SJCRH30 (cell line): ENCODE data around the gene PFDN1. TPM values are rescaled to one million over a fixed set of nuclear protein-coding genes. Genes with fewer than 3 reads are reported as not detected.
A peak's percentile ranks its signal among the peaks of the same experiment; 100 is the strongest.
"Not testable (repeated sequence)": the region's sequence is repeated elsewhere in the genome, so short reads cannot be mapped to it uniquely, and the experiment has no call there.

Source experiments
- DNase-seq, 2 experiments: peaks; one replicate each; pipeline ENCODE4 v3.0.0-alpha.2; 2015 to 2020
- H3K27ac ChIP-seq: fragments of 250-450 bp; sonication (Bioruptor Pico); 2 replicates; pipeline ENCODE4 v1.5.1; 2020; ENCODE audit warnings: mild to moderate bottlenecking, moderate library complexity
- H3K27me3 ChIP-seq: fragments of 250-450 bp; sonication (Bioruptor Pico); 2 replicates; pipeline ENCODE4 v1.5.1; 2020; ENCODE audit warnings: mild to moderate bottlenecking, moderate library complexity
- H3K36me3 ChIP-seq: fragments of 250-450 bp; sonication (Bioruptor Pico); 2 replicates; pipeline ENCODE4 v1.5.1; 2020; ENCODE audit warnings: mild to moderate bottlenecking, moderate library complexity
- H3K4me1 ChIP-seq: fragments of 250-450 bp; sonication (Bioruptor Pico); 2 replicates; pipeline ENCODE4 v1.5.1; 2020; ENCODE audit warnings: mild to moderate bottlenecking, moderate library complexity
- H3K4me3 ChIP-seq: fragments of 250-450 bp; sonication (Bioruptor Pico); 2 replicates; pipeline ENCODE4 v1.5.1; 2020; ENCODE audit warnings: mild to moderate bottlenecking, moderate library complexity
- H3K9me3 ChIP-seq: fragments of 250-450 bp; sonication (Bioruptor Pico); replicated peaks from 2 replicates; pipeline ENCODE4 v1.5.1; 2020; ENCODE audit warnings: mild to moderate bottlenecking, moderate library complexity
- total RNA-seq: library from RNA; depleted of rRNA; stranded (reverse); fragments of >200 nt; shearing (Covaris generic); gene quantifications from 2 replicates; pipeline ENCODE4 v1.2.3, GENCODE V29; 2014; rRNA removed

The PFDN1 gene, protein sequence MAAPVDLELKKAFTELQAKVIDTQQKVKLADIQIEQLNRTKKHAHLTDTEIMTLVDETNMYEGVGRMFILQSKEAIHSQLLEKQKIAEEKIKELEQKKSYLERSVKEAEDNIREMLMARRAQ
- total RNA-seq: 93.9 and 96.1 TPM in 2 replicates

DNA sequence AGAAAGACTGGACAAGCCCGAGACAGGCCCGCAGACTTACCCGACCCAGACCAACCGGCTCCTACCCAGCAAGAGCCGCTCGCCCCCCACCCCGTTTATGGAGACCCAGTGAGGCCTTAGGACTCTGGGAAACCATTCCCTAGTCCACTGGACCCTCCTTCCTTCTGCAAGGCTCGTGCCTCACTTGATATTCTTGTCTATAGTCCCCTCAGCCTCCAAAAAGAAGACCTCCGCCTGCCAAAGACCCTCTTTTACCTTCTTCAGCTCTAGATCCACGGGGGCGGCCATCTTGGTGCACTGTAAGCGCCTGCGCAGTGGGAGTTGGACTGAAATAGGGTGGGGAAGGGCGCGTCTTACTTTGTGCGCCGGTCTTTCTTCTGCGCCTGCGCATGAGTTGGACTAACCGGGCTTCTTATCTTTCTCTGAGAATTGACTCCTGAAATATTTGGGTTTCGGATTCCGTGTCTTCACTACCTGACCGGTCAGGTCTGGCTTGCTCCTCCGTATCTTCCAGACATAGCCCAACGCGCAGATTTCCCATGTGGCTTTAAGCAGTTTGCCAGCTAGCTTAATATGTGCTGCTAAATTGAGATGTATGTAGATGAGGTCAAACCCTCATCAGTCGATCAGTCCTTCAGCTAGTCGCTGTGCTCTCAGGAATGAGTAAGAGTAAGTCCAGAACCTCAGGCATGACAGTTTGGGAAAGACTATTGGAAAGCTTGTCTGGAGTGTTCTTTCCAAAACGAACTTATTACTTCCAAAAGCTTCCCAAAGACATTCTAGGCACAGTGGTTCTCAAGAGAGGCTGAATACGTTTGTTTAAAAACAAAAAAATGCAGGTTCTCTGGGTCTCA lies at the start of gene PFDN1:
Gene PFDN1 (minus strand): TSS at position 316 of the 854 bp plus-strand sequence. CDS start 28 bp downstream, at position 288.
- DNase-seq: peak; percentile 95 to 98
- peaks cover 11% of the 10 kb centered on the region for H3K36me3 ChIP-seq
- peak within 1 kb of the TSS; percentile 60 for H3K27ac ChIP-seq
- no peaks in the 10 kb centered on the region for H3K9me3 ChIP-seq
- peak within 1 kb of the TSS; percentile 75 for H3K4me3 ChIP-seq
- peaks cover 4% of the 10 kb centered on the region; the same call in 1 of the 2 replicates for H3K4me1 ChIP-seq
- H3K27me3 ChIP-seq: no peaks in the 10 kb centered on the region

DNA sequence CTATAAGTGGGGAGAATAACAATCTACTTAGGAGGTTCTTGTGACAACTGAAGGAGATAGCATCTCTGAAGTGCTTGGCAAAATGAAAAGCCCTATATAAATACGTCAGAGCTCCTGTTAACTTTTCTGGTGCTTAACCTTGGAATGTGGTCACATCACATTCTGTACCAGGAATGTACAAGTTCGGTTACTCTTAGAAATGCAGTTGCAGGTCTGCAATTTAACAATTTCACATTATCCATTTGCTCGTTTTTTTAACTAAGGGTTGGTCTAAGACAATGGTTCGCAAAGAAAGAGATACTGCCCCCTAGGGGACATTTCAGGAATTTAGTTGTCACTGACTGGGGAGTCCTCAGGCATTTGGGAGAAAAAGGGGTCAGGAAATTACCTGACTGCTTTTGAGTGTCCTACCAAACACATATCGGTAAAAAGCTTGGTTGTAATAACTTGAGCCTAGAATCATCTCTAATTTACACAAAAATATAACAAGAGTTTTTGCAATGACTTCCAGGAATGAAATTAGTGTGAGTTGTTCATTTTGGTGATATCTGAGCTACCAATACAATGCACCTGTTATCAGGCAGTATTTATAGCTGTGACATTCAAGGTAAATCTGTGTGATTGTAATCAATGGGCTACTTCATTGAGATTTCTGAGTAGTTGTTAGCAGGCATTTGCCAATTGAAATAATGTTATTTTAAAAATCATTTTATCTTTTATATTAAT lies 48.9 kb upstream of the PFDN1 start:
- Histone ChIP-seq H3K9me3 (no peaks in the 10 kb centered on the region), H3K4me1 (peaks cover 29% of the 10 kb centered on the region), H3K36me3 (no peaks in the 10 kb centered on the region), H3K27ac (no peak overlapping the region), H3K27me3 (no peaks in the 10 kb centered on the region), H3K4me3 (no peak overlapping the region)
- DNase-seq: peak; percentile 68 to 89

DNA sequence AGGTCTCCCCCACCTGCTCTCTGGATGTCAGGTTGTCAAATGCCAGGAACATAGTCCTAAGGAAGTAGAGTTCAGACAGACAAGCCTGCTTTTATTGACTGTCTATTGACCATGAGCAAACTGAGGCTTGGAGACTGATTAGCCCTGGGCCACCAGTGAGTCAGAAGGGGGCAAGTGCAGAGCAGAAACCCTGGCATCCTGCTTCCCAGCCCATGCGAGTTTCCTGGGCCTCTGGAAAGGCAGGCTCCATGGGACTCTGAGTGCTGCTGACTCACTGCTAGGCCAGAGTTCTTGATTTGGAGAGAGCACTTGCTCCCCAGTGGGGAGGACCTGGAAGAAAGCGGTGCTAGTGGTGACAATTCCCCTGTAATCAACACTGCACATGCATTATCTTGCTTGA lies 46.3 kb upstream of the PFDN1 start:
- no peaks in the 10 kb centered on the region for H3K36me3 ChIP-seq
- H3K9me3 ChIP-seq: no peaks in the 10 kb centered on the region
- H3K4me1 ChIP-seq: peaks cover 37% of the 10 kb centered on the region
- no peak overlapping the region for H3K27ac ChIP-seq
- no peak for DNase-seq
- no peak overlapping the region for H3K4me3 ChIP-seq
- no peaks in the 10 kb centered on the region for H3K27me3 ChIP-seq

DNA sequence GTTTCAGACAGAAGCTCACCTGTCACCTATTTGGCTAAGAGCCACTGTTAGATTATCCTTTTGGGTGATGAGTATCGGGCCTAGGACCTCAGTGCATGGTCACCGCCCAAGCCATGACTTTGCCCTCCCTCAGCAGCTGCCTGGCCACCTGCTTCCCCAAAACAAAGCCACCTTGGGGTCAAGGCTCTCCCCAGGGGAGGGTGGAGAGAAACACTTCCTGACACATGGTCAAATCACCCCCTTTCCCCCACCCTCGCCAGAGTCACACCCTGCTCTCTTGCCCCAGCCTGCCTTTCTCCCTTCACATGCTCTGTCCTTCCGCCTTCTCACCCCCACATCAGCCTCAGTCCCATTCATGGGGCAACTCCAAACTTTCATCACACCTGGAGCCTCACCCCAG lies 45.2 kb upstream of the PFDN1 start:
- H3K36me3 ChIP-seq: no peaks in the 10 kb centered on the region
- H3K4me3 ChIP-seq: no peak overlapping the region
- no peaks in the 10 kb centered on the region for H3K27me3 ChIP-seq
- H3K4me1 ChIP-seq: peaks cover 37% of the 10 kb centered on the region
- no peaks in the 10 kb centered on the region for H3K9me3 ChIP-seq
- no peak overlapping the region for H3K27ac ChIP-seq
- peak; percentile 48 to 53 for DNase-seq

DNA sequence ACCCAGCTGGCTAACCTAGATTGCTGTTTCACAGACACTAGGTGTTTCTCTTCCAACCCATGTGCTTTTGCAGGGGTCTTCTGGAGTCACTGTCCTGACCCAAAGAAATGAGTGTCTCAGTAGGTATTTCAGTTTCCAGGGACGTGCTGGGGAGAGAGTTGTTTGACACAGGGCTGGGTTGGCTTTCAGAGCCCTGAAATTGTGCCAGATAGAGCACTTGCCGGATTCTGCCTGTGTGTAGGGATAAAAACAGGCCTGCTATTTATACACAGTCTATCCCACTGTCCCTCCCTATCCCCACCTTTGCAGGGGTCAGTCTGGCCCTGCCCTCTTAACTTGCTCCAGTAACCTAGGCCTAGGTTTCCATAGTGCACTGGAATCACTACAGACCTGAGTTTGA lies 44.5 kb upstream of the PFDN1 start:
- H3K27ac ChIP-seq: no peak overlapping the region
- H3K27me3 ChIP-seq: no peaks in the 10 kb centered on the region
- peak in 1 of 2 experiments; percentile 26 for DNase-seq

DNA sequence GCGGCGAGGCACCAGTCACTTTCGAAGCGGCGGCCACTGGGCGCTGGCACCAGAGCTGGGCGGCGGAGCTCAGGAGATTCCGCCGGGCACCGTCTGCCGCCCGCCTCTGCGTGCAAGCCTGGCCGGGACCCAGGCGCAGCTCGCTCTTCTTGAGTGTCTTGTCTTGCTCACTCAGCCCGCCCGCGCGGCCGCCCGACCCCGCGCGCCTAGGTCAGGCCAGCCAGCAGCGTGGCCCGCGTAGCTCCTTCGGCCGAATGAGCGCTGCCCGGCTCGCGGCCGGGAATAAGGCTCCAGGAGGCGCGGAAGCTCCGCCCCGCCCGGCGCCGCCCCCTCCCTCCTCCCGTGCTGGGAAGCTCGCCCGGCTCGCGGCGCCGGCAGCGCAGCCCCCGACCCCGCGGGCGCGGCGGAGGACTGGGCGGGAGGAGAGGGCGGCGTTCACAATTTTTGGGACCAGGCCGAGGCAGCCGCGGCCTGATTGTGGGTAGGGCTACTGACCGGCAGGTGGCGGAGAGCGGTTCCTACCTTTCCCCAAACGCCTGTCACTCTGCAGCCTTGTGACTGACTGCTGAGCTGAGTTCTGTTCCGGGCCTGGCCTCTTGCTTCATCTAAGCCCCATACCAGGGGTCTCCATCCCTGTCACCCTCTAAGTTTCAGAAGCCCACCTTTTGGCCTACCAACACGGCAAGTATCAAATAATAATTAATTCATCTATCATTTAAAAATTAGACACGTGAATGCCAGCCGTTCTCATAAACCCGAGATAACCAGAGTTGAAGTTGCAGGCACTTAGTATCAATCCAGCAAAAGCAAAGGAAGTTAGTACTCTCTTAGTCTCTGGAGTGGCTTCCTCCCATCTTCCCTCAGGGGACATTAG lies 43.7 kb upstream of the PFDN1 start, which contains the start of gene HBEGF:
Gene HBEGF (minus strand): TSS at position 256 of the 874 bp plus-strand sequence. CDS start 275 bp downstream, outside the sequence.
- no peaks in the 10 kb centered on the region for H3K9me3 ChIP-seq
- peaks cover 34% of the 10 kb centered on the region for H3K4me1 ChIP-seq
- H3K4me3 ChIP-seq: peak within 1 kb of the TSS; percentile 89
- no peaks in the 10 kb centered on the region for H3K27me3 ChIP-seq
- DNase-seq: peak; percentile 73 to 79
- no peaks in the 10 kb centered on the region for H3K36me3 ChIP-seq
- no peak within 1 kb of the TSS for H3K27ac ChIP-seq

More for the DNA sequence above, 44.5 kb upstream of the PFDN1 start:
- Histone ChIP-seq H3K36me3 (no peaks in the 10 kb centered on the region), H3K4me3 (peak overlapping the region; percentile 89), H3K4me1 (peaks cover 37% of the 10 kb centered on the region), H3K9me3 (no peaks in the 10 kb centered on the region)

DNA sequence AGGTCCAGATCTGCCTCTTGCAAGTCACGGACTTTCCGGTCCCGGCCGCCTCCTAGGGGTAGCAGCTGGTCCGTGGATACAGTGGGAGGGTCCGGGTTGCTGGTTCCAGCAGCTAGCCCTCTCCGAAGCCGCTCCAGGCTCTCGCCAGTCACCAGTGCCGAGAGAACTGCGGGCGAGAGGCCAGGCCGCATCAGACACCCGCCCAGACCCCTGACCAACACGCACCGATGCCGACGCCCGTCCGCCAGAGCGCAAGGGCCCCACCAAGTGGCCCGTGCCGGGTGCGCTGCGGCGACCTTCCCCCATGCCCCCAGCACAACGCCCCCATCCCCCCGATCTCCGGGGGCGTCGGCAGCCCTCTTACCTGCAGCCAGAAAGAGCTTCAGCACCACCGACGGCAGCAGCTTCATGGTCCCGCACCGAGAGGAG lies 43.0 kb upstream of the PFDN1 start:
- 0 out of 2 replicates have a peak, but pooled peaks cover 2% of the 10 kb centered on the region for H3K36me3 ChIP-seq
- no peak overlapping the region for H3K27ac ChIP-seq
- no peaks in the 10 kb centered on the region for H3K27me3 ChIP-seq
- H3K4me3 ChIP-seq: peak overlapping the region; percentile 89
- H3K4me1 ChIP-seq: peaks cover 32% of the 10 kb centered on the region
- peak; percentile 63 to 66 for DNase-seq
- H3K9me3 ChIP-seq: no peaks in the 10 kb centered on the region

DNA sequence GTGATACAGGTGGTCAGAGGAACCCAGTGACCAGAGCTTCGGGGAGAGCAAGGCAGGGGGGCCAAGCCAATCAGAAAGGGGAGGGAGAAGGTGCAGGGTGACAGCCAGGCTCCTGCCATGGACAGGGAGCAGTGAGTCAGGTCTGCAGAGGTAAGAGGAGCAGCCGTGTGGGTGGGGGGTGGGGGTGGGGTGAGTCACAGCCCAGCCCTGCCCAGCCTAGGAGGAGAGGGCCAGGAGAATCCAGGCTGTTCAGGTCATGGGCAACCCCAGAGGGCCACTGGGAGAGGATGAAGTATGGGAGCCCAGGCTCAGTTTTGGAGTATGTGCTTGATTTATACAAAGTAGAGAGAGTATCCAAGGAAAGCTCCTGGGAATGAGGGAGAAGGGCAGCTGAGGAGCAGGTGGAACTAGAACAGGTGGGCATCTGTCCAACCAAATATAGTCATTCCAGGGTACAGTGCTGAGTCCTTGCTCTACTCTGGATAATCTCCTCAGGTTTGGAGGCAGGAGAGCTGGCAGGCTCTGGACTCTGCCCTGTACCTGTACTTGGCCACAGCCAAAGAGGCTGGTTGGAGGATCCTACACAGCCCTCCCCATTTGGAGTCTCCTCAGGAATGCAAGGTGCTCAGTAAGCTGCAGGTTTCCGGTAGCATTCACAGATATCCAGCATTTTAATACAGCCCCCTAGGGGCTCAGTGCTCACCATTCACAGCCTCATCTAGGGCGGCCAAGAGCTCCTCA lies 42.0 kb upstream of the PFDN1 start:
- peak overlapping the region; percentile 89 for H3K4me3 ChIP-seq

DNA sequence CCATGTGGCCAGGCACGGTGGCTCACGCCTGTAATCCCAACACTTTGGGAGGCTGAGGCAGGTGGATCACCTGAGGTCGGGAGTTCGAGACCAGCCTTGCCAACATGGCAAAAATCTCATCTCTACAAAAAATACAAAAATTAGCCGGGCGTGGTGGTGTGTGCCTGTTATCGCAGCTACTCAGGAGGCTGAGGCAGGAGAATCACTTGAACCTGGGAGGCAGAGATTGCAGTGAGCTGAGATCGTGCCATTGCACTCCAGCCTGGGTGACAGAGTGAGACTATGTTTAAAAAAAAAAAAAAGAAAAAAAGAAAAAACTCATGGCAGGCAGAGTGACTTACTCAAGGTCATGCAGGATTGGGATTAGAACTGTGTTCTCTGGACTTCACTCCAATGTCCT lies 40.9 kb upstream of the PFDN1 start:
- not testable (repeated sequence) for H3K4me3 ChIP-seq, H3K27me3 ChIP-seq, DNase-seq, H3K9me3 ChIP-seq, H3K36me3 ChIP-seq, H3K27ac ChIP-seq
- peaks cover 31% of the 10 kb centered on the region for H3K4me1 ChIP-seq

More for the DNA sequence above, 42.0 kb upstream of the PFDN1 start:
- DNase-seq: no peak
- 0 out of 2 replicates have a peak, but pooled peaks cover 2% of the 10 kb centered on the region for H3K36me3 ChIP-seq
- no peaks in the 10 kb centered on the region for H3K9me3 ChIP-seq
- no peak overlapping the region for H3K27ac ChIP-seq
- H3K4me1 ChIP-seq: peaks cover 32% of the 10 kb centered on the region
- H3K27me3 ChIP-seq: no peaks in the 10 kb centered on the region

DNA sequence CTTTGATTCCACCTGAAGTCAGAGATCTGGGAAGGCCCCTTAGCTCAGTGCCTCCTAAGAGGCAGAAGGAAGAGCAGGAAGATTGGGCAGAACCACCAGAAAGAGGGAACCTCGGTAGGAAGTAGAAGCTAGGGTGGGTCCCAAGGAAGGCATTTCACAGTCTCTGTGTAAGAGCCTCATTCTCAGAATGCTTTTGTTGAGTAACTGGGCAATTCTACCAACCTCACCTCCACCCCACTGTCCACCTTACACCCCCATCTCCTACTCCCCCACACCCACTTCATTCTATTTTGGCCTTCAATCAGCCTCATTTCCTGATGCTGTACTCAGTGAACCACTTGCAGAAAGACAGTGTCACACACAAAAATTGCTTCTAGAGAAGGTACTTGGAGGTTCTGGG lies 40.0 kb upstream of the PFDN1 start:
- no peaks in the 10 kb centered on the region for H3K27me3 ChIP-seq
- H3K4me1 ChIP-seq: peaks cover 21% of the 10 kb centered on the region
- no peak overlapping the region for H3K4me3 ChIP-seq
- no peak for DNase-seq
- no peaks in the 10 kb centered on the region for H3K9me3 ChIP-seq
- no peak overlapping the region for H3K27ac ChIP-seq
- 0 out of 2 replicates have a peak, but pooled peaks cover 2% of the 10 kb centered on the region for H3K36me3 ChIP-seq

DNA sequence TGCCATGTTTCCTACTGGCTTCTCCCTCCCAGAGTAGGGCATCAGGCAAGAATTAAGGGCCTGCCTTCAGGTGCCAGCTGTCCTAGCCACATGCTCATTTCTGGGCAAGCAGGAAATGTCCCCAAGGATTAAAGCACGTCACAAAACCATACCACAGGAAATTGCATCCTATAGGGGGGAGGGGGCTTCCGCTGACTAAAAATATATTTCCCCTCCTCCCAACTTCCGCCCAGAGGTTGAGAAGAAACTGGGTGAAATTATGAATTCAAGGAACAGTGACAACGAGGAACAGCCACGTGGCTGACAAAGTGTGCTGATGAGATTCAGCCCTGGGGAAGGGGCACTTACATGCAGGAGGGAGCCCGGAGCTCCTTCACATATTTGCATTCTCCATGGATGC lies 39.4 kb upstream of the PFDN1 start:
- Histone ChIP-seq H3K9me3 (no peaks in the 10 kb centered on the region), H3K4me3 (no peak overlapping the region), H3K36me3 (0 out of 2 replicates have a peak, but pooled peaks cover 2% of the 10 kb centered on the region), H3K27me3 (no peaks in the 10 kb centered on the region), H3K4me1 (peaks cover 15% of the 10 kb centered on the region), H3K27ac (no peak overlapping the region)
- no peak for DNase-seq

DNA sequence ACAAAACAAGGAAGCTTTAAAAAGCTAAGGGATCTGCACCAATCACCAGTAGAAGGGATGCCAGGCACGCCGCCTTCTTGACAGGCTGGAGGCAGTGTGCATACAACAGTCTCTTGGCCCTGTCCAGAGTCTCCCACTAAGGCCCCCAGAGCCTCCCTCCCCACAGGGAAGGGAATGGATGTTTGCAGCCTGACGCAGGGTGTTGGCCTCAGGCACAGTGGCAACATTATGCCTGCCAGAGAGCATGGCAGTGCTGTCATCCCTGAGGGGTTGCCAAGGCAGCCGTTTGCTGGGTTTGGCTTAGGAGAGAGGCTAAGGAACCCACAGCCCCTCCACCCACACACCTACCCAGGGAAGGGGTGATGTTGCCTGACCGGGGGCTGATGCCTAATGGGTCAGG lies 38.7 kb upstream of the PFDN1 start:
- Histone ChIP-seq H3K27ac (no peak overlapping the region), H3K36me3 (0 out of 2 replicates have a peak, but pooled peaks cover 2% of the 10 kb centered on the region), H3K4me1 (peaks cover 10% of the 10 kb centered on the region), H3K9me3 (no peaks in the 10 kb centered on the region), H3K27me3 (no peaks in the 10 kb centered on the region), H3K4me3 (no peak overlapping the region)
- no peak for DNase-seq

DNA sequence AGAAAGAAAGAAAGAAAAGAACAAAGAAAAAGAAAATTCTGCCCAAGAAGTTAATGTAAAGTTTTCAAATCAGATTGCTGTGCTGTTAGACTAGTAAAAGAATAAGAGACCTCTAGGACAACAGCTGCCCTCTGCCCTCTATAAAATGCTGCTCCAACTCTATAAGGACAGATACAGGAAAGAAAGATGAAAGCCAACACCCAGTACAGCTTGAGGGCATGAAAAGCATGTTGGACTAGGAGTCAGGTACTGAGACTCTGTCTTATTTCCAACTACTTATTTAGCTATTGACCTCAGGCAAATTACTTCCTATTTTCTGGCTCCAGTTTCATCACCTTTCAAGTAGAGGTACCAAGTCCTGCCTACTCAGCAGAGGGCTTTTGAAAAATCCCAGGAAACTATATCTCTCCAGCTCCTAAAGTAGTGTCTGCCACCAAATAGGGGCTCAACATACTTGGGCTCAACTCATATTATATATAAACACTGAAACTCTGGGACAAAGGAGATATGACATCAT lies 37.8 kb upstream of the PFDN1 start:
- no peaks in the 10 kb centered on the region for H3K27me3 ChIP-seq
- no peak overlapping the region for H3K27ac ChIP-seq
- H3K36me3 ChIP-seq: 0 out of 2 replicates have a peak, but pooled peaks cover 2% of the 10 kb centered on the region
- H3K4me3 ChIP-seq: no peak overlapping the region
- peaks cover 10% of the 10 kb centered on the region for H3K4me1 ChIP-seq
- peak in 1 of 2 experiments; percentile 18 for DNase-seq
- no peaks in the 10 kb centered on the region for H3K9me3 ChIP-seq
